GM12865 (cell line): ENCODE results near the gene TRAPPC12.

Experiments used
- DNase-seq: peaks from one replicate; pipeline ENCODE4 v3.0.0; 2010; ENCODE audit warnings: low read depth
- H3K4me3 ChIP-seq: 2 replicates; pipeline ENCODE4 v1.5.1; 2011; ENCODE audit warnings: mild to moderate bottlenecking, low read depth, low read length, control low read depth
- CTCF ChIP-seq: IDR thresholded peaks from 2 replicates; pipeline ENCODE4 v1.5.1; 2011; ENCODE audit warnings: low read length, control low read depth, low read depth, inconsistent platforms; ENCODE audit not compliant: insufficient read depth; ENCODE audit errors: missing control alignments

The TRAPPC12 gene

GRCh38 chr2:3476321-3476984, 97.0 kb downstream of the TRAPPC12 start:
- DNase-seq: no peak
- TF ChIP-seq CTCF: no peak
- no peak overlapping the region for H3K4me3 ChIP-seq

- DNase-seq: no peak
- TF ChIP-seq CTCF: no peak
Measured at GRCh38 chr2:3476985-3477327, 97.5 kb downstream of the TRAPPC12 start.

GRCh38 chr2:3478846-3479385, 99.4 kb downstream of the TRAPPC12 start:
- no peak overlapping the region for H3K4me3 ChIP-seq
- DNase-seq: no peak
- TF ChIP-seq CTCF: no peak

More at GRCh38 chr2:3476985-3477327, 97.5 kb downstream of the TRAPPC12 start:
- H3K4me3 ChIP-seq: no peak overlapping the region

GRCh38 chr2:3479430-3480320, 100.2 kb downstream of the TRAPPC12 start:
- H3K4me3 ChIP-seq: no peak overlapping the region
- no peak for TF ChIP-seq CTCF
- no peak for DNase-seq

GRCh38 chr2:3480352-3481010, 101.0 kb downstream of the TRAPPC12 start:
- H3K4me3 ChIP-seq: no peak overlapping the region
- TF ChIP-seq CTCF: no peak
- DNase-seq: no peak

GRCh38 chr2:3481011-3481400, 101.5 kb downstream of the TRAPPC12 start:
- no peak for TF ChIP-seq CTCF
- H3K4me3 ChIP-seq: no peak overlapping the region
- DNase-seq: no peak
